GM19455 (cell line): ENCODE data around the gene TOP1.

Experiments
- ATAC-seq: cut with Tn5 transposase; IDR thresholded peaks from one replicate; pipeline ENCODE4 v1.9.1; 2021; ENCODE audit not compliant: unreplicated experiment

Gene TOP1

GRCh38 chr20:41035207-41035606, 6.6 kb downstream of the TOP1 start:
- ATAC-seq, result no peak

- no peak for ATAC-seq
These were observed 8.6 kb downstream of the TOP1 start for GRCh38 chr20:41037179-41037578.

GRCh38 chr20:41038149-41038877, 9.7 kb downstream of the TOP1 start:
- ATAC-seq, result no peak

GRCh38 chr20:41038878-41039404, 10.3 kb downstream of the TOP1 start:
- no peak for ATAC-seq

GRCh38 chr20:41040855-41041254, 12.2 kb downstream of the TOP1 start:
- no peak for ATAC-seq

GRCh38 chr20:41041693-41042092, 13.1 kb downstream of the TOP1 start:
- no peak for ATAC-seq

GRCh38 chr20:41044409-41045062, 15.9 kb downstream of the TOP1 start:
- ATAC-seq, result no peak

GRCh38 chr20:41045671-41046070, 17.0 kb downstream of the TOP1 start:
- no peak for ATAC-seq

- no peak for ATAC-seq
These were observed 18.1 kb downstream of the TOP1 start for GRCh38 chr20:41046716-41047115.

GRCh38 chr20:41047279-41047974, 18.8 kb downstream of the TOP1 start:
- no peak for ATAC-seq

- ATAC-seq, result no peak
These were observed 19.3 kb downstream of the TOP1 start for GRCh38 chr20:41047975-41048305.

- ATAC-seq, result no peak
These were observed 20.1 kb downstream of the TOP1 start for GRCh38 chr20:41048461-41049301.

- no peak for ATAC-seq
These were observed 20.8 kb downstream of the TOP1 start for GRCh38 chr20:41049451-41049850.

- no peak for ATAC-seq
These were observed 21.9 kb downstream of the TOP1 start for GRCh38 chr20:41050361-41051008.

- ATAC-seq, result no peak
These were observed 22.6 kb downstream of the TOP1 start for GRCh38 chr20:41051009-41051825.

GRCh38 chr20:41052742-41053419, 24.3 kb downstream of the TOP1 start:
- no peak for ATAC-seq

GRCh38 chr20:41054070-41054846, 25.6 kb downstream of the TOP1 start:
- ATAC-seq, result no peak

GRCh38 chr20:41054847-41055230, 26.2 kb downstream of the TOP1 start:
- no peak for ATAC-seq
